ENCODE results near the gene FOLR1.
"Not testable (repeated sequence)": the region's sequence is repeated elsewhere in the genome, so short reads cannot be mapped to it uniquely, and the experiment has no call there.

The FOLR1 gene

DNA sequence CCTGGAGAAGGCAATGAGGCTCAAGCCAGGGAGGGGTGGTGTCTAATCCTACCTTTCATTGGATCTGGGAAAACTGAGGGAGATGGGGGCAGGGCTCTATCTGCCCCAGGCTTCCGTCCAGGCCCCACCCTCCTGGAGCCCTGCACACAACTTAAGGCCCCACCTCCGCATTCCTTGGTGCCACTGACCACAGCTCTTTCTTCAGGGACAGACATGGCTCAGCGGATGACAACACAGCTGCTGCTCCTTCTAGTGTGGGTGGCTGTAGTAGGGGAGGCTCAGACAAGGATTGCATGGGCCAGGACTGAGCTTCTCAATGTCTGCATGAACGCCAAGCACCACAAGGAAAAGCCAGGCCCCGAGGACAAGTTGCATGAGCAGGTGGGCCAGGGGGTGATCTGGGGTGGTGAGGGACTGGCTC is at the start of gene FOLR1:
Gene FOLR1, plus strand, starts transcription at position 180 of the 421 bp plus-strand sequence. Its CDS starts 34 bp downstream, at position 214.
- DNase-seq: no peak

DNA sequence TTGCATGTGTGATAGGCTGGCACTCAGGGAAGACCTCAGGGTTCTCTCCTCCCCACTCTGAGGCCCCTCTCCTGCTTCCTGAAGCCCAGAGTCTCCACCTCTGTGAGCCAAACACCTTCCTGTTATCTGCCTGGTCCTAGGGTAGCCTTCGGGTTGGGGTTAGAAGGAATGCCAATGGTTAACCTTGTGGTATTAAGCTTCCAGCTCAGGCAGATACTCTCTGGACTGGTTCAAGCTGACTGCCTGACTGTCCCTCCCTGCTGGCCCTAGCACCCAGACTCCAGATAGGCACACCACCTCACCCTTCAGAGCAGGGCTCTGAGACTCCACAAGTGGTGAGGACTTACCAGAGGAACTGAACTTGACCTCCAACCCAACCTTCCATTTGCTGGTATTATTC is 49.4 kb upstream of the FOLR1 start:
- DNase-seq: not testable (repeated sequence)

DNA sequence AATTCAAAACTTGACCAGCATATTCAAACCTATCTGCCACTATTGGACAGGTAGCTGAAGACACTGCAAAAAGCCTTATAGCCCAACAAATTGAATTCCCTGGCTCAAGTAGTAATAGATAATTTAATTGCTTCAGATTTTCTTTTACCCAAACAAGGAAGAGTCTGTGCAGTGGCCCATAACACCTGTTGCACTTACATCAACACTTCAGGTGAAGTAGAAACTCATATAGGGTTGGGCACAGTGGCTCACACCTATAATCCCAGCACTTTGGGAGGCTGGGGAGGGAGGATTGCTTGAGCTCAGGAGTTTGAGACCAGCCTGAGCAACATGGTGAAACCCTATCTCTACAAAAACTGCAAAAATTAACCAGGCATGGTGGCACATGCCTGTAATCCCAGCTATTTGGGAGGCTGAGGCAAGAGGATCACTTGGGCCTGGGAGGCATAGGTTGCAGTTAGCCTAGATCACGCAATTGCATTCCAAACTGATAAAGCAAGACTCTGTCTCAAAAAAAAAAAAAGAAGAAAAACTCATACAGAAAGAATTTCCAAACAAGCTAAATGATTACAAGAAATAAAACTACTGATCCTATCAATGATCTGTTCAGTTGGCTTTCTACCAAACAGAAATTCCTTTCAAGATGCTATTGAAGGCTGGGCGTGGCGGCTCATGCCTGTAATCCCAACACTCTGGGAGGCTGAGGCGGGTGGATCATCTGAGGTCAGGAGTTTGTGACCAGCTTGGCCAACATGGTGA is 47.0 kb upstream of the FOLR1 start:
- DNase-seq: no peak

DNA sequence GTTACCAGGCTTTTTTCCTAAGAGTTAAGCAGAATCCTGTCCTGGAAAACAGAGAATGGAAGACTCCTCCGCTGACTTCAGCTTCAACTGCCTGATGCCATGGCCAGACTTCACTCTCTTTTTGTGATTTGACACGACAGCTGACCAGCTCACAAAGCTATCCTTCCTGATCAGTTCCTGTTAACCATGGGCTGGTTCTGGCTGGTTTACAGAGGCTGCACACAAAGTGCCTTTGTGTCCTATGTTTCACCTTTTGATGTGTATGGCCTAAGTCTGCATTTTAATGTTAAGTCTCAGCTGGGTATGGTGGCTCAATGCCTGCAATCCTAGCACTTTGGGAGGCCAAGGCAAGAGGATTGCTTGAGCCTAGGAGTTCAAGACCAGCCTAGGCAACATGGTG is 45.3 kb upstream of the FOLR1 start:
- no peak for DNase-seq

DNA sequence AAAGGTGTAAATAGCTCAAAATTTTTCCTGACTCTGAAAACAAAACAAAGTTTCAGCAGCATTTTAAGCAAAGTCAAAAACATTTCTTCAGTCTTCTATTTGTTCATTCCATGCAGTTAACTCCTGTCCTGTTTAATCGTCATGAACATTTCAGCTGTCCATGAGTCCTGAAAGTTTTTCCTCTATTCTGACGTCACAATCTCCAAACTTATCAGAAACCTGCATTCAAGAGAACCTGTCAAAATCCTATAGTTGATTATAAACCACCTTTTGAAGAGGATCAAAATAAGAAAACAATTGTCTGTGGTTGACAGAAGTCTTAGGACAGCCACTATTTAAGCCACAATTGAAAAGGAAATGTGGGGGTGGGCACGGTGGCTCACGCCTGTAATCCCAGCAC is 41.1 kb upstream of the FOLR1 start:
- no peak for DNase-seq

DNA sequence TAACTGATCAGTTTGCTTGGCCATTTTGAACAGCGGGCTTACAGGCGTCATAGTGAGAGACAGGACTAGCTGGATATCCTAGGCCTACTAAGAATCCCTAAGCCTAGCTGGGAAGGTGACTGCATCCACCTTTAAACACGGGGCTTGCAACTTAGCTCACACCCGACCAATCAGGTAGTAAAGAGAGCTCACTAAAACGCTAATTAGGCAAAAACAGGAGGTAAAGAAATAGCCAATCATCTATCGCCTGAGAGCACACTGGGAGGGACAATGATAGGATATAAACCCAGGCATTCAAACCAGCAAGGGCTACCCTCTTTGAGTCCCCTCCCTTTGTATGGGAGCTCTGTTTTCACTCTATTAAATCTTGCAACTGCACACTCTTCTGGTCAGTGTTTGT is 38.1 kb upstream of the FOLR1 start:
- not testable (repeated sequence) for DNase-seq

DNA sequence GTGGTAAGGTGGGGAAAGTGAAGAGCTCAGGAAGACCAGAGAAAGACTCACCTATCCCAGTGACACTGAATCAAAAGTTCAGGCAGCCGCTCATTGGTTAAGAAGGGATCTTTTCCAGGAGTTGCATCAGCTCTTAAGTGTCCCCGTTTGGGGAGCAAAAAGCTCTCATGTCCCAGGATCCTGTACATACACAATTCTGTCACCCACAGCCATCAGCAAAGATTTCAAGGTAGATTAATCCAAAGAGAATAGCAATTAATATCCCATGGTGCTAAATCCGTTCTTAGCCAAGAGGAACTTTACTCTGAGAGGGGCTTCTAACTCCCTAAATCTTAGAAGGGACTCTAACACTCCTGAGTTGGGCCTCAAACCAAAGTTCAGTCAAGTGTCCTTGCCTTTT is 37.1 kb upstream of the FOLR1 start:
- no peak for DNase-seq

DNA sequence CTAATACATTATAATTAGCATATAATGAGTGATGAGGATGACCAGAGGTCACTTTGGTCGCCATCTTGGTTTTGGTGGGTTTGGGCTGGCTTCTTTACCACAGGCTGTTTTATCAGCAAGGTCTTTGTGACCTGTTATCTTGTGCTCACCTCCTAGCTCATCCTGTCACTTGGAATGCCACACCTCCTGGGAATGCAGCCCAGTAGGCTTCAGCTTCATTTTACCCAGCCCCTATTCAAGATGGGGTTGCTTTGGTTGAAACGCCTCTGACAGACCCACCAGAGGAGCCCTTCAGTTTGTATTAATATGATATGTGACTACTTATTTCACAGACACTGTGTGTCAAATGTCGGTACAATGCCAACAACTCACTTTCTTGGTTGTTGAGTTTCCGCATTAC is 36.2 kb upstream of the FOLR1 start:
- no peak for DNase-seq

DNA sequence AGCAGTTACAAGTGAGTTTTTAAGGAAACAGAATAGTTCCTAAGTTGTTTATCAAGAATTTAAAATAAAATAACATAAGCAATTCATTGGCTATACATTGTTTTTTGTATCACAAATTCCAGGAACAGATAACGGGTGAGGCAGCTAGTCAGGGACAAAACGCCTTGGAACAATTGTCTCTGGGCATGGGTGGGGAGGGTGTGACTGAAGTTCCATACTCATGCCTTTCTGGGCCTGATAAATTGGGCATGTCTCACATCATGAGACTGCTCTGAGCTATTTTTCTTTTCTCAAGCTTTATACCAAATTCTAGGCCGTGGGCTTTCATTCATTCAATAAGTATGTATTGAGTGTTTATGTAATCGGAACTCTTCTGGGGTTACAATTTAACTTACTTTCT is 34.8 kb upstream of the FOLR1 start:
- no peak for DNase-seq

DNA sequence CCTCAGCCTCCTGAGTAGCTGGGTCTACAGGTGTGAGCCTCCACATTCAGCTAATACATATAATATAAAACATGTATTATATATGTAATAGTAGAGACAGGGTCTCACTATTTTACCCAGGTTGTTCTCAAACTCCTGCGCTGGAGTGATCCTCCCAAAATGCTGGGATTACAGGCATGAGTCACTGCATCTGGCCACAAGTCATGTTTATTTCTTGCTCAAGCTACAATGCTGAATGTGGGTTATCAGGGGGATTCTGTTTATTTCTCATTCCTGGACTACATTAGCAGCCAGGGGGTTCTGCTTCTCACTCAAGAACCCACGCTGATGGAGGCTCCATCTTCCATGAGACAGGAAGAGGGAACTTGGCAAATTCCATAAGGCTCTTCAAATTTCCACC is 31.6 kb upstream of the FOLR1 start:
- no peak for DNase-seq

DNA sequence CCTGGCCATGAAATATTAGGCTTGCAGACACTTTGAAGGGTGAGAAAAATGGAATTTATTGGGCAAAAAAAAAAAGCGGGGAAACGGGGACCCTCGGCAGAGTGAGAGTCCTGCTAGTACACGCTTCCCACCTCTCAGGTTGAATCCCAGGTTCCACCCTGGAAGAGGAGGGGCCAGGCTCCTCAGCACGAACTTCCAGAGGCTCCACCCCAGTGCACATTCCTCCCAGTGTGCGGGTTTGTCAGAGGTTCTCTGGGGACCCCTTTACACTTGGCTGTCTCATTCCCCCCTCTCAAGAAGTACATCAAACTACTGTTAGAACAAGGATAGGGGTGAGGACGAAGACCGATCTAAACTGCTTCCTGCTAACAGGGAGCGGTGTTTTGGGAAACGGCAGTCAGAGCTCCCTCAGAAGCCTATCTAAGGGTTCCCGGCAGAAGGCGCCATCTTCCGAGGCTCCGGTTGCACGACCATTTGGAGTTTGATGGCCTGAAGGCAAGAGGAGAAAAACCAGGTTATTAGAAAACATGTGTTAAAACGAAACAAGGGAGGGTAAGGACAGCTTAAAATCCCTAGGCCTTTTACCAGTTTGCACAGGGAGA is 28.9 kb upstream of the FOLR1 start:
- DNase-seq: no peak

DNA sequence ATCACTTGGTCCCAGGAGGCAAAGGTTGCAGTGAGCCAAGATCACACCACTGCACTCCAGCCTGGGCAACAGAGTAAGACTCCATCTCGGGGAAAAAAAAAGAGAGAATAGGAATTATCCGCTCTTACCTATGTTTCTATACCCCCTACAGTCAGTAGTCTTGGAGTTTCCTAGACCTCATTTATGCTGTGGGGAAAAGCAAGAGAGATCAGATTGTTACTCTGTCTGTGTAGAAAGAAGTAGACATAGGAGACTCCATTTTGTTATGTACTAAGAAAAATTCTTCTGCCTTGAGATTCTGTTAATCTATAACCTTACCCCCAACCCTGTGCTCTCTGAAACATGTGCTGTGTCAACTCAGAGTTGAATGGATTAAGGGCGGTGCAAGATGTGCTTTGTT is 27.8 kb upstream of the FOLR1 start:
- not testable (repeated sequence) for DNase-seq

DNA sequence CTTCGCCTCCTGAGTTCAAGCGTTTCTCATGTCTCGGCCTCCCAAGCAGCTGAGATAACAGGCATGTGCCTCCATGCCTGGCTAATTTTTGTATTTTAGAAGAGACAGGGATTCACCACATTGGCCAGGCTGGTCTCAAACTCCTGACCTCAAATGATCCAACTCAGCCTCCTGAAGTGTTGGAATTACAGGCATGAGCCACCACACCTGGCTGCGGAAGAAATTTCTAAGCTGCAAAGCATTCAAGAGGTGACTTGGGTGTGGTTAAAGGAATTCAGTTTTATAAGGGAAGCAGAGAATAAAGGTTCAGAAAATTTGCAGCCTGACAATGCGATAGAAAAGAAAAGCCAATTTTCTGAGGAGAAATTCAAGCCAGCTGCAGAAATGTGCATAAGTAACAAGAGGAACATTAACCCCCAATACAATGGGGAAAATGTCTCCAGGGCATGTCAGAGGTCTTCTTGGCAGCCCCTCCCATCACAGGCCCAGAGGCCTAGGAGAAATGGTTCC is 22.8 kb upstream of the FOLR1 start:
- not testable (repeated sequence) for DNase-seq

DNA sequence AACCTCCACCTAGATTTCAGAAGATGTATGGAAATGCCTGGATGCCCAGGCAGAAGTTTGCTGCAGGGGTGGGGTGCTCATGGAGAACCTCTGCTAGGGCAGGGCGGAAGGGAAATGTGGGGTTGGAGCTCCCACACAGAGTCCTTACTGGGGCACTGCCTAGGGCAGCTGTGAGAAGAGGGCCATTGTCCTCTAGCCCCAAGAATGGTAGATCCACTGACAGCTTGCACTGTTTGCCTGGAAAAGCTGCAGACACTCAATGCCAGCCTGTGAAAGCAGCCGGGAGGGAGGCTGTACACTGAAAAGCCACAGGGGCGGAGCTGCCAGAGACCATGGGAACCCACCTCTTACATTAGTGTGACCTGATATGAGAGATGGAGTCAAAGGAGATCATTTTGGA is 22.2 kb upstream of the FOLR1 start:
- DNase-seq: not testable (repeated sequence)

DNA sequence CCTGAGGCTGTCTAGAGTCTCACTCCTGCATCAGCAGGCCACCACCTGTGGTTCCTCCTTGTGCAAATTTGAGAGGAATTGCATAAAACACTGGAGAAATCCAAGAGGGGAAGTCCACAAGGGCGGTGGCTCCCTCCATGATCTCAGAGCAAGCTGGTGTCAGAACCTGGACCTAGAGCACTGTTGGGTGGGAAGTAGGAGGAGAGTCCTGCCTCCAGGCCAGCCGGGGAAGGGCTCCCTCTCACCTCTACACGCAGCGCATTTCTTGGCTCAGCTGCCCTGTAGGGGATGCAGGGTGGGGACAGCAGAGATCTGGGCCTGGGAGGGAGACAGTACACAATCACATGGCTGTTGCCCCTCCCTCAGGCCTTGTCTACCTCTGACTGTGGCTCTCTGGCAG is 19.9 kb upstream of the FOLR1 start:
- DNase-seq: not testable (repeated sequence)

DNA sequence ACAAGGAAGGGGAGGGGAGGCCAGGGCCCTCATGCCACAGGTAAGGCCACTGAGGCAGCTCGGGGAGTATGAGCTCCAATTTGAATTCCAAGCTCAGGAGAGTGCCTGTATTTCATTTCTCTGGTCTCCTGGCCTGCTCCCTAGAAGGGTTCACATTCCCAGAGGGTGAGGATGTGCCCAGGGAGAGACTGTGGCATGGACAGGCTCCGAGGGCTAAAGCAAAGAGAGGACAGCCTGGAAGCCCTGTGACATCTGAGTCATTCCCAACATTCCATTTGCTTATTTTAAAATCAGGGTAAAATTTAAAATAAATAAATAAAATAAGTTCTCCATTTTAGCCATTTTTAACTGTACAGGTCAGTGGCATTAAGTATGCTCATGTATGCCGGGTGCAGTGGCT is 18.6 kb upstream of the FOLR1 start:
- no peak for DNase-seq

DNA sequence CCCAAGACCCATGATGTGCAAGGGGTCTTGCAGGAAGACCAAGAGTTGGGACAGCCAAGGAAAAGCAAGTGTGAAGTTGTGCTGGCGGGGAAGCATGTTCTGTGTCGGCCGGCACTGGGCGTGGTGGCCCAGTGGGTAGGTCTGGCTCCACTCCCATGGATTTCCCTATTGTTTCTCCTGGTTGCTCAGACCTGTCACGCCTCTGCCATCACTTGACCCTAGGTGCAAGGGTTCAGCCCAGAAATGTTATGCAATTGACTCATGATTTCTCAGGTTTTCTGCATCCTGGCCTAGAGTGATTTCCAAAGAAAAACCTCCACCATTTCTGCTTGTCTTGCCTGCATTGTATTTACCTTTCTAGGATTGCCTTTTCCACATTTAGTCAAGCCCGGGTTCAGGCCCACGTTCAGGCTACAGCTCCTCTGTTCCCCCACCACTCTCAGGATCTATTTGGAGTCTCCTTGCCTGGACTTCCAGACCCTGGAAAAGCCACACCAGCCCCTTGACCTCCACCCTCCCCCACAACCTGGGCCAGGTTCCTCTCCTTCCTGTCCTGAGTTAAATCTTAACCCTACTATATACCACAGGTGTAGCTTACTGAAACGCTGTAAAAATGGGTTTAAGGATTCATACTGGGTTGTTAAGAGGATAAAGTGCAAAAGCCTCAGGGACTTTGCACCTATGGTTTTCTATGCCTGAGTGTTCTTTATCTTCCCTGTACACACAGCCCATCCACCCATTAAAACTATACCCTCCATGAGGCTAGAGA is 17.5 kb upstream of the FOLR1 start:
- no peak for DNase-seq

DNA sequence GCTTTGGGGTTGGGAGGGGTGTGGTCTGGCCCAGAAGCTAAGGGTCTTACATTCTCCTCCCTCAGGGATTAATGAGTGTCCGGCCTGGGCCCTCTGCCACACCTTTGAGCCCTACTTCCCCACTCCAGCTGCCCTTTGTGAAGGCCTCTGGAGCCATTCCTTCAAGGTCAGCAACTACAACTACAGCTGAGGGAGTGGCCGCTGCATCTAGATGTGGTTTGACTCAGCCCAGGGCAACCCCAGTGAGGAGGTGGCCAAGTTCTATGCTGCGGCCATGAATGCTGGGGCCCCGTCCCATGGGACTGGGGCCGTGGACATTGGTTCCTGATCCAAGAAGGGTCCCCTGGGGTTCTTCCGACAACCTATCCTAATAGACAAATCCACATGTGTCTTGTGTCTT is 14.3 kb upstream of the FOLR1 start:
- no peak for DNase-seq

DNA sequence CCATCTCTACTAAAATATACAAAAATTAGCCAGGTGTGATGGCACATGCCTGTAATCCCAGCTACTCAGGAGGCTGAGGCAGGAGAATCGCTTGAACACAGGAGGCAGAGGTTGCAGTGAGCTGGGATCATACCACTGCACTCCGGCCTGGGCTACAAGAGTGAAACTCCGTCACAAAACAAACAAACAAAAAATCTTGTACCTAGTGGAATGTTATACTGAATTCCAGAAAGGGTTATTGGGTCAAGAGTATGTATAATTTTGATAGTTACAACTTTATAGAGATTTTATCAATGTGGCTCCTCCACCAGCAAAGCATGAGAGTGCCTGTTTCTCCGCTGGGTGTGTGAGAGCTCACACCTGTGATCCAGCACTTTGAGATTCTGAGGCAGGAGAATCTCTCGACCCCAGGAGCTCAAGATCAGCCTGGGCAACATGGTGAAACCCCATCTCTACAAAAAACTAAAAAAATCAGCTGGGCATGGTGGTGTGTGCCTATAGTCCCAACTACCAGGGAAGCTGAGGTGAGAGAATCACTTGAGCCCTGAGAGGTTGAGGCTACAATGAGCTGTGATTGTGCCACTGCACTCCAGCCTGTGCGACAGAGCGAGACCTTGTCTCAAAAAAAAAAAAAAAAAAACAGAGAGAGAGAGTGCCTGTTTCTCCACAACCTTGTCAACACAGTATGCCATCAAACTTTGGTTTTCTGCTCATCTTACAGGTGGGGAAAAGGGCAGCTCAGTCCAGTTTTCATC is 12.7 kb upstream of the FOLR1 start:
- no peak for DNase-seq

DNA sequence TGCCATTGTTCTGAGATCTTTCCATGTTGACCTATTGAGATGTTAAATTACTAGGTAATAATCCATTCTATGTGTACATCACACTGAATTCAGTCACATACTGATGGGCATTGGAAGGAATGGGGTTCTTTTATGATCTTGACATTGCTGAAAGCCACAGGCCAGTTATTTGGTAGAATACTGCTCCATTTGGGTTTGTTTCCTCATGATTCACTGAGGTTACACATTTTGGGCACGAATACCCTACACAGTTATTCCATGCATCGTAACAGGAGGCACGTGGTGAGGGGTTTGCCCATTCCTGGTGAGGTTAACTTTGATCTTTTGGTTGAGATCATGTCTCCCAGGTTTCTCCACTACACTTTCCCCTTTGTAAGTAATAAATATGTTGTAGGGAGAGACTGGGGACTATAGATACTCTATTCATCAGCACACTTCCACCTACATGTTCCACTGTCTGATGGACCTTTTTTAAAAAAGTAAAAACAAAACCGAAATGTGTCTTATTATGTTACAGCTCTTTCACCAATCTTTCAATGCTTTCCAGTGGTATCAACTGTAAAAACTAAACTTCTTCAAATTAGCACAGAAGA is 12.0 kb upstream of the FOLR1 start:
- no peak for DNase-seq

DNA sequence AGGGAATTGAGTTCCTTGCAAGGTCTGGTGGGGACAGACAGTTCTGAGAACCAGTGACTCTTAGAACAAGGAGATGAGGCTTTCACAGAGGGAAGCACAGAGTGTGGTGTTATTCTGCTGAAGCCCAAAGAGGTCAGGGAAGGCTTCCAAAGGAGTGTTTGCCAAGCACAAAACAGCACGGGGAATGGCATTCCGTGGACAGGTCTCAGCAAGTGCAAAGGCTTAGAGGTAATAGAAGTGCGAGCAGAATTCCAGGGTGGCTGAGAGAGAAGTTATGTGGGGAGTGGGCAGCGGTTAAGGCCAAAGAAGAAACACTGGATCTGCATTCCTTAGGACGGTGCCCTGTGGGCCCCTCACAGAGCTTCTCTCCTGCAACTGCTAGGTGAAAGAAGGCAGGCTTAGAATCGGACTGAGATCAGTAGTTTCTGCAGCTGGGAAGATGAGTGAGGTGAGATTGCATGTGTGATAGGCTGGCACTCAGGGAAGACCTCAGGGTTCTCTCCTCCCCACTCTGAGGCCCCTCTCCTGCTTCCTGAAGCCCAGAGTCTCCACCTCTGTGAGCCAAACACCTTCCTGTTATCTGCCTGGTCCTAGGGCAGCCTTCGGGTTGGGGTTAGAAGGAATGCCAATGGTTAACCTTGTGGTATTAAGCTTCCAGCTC is 10.9 kb upstream of the FOLR1 start:
- not testable (repeated sequence) for DNase-seq

DNA sequence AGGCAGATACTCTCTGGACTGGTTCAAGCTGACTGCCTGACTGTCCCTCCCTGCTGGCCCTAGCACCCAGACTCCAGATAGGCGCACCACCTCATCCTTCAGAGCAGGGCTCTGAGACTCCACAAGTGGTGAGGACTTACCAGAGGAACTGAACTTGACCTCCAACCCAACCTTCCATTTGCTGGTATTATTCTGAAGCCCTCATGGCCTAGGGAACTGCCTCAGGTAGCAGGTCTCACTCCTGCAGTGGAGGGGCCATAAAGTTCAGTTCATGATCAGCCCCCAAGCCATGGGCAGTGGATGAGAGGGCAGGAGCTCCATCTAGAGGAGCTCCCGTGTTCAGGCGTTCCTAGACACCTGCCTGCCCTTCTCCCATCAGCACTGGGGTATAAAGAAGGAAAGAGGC is 10.4 kb upstream of the FOLR1 start:
- DNase-seq: not testable (repeated sequence)
